ENCODE measurements around the gene MXRA7. TPM values are rescaled to one million over a fixed set of nuclear protein-coding genes. Genes with fewer than 3 reads are reported as not detected.

Gene MXRA7
- total RNA-seq, 2 donors from 2014 or later, result 241 to 341 TPM

- Histone ChIP-seq H3K27ac (peak overlapping the region; percentile 93 to 95), H3K27me3 (replicated peaks; ENCODE audit: insufficient read depth) (no peaks in the 10 kb centered on the region), H3K4me1 (ENCODE audit: control insufficient read depth in 1 of 2, low read depth in 2 of 2) (peaks cover 28 to 54% of the 10 kb centered on the region in 2 donors), H3K9me3 (no peaks in the 10 kb centered on the region), H3K36me3 (peaks cover 22% of the 10 kb centered on the region), H3K4me3 (peak overlapping the region; percentile 56)
- ATAC-seq (ENCODE audit: insufficient number of reproducible peaks, low FRiP score, low read depth) (peak; percentile 10), DNase-seq (ENCODE audit: low spot score) (no peak)
- no peak for TF ChIP-seq CTCF (IDR thresholded peaks at IDR 0.05)
These were observed 22.6 kb downstream of the MXRA7 start for GRCh38 chr17:76688165-76688622.

- ATAC-seq (ENCODE audit: insufficient number of reproducible peaks, low FRiP score, low read depth) (no peak), DNase-seq (ENCODE audit: low spot score) (no peak)
- Histone ChIP-seq H3K36me3 (peaks cover 28% of the 10 kb centered on the region), H3K27ac (peak overlapping the region; percentile 93 to 95), H3K27me3 (replicated peaks; ENCODE audit: insufficient read depth) (no peaks in the 10 kb centered on the region), H3K4me1 (ENCODE audit: control insufficient read depth in 1 of 2, low read depth in 2 of 2) (peaks cover 28 to 48% of the 10 kb centered on the region in 2 donors), H3K9me3 (no peaks in the 10 kb centered on the region), H3K4me3 (peak overlapping the region; percentile 56)
- no peak for TF ChIP-seq CTCF (IDR thresholded peaks at IDR 0.05)
These were observed 23.2 kb downstream of the MXRA7 start for GRCh38 chr17:76687298-76688164.

- TF ChIP-seq CTCF (IDR thresholded peaks at IDR 0.05), result no peak
- Histone ChIP-seq H3K4me1 (ENCODE audit: control insufficient read depth in 1 of 2, low read depth in 2 of 2) (peaks cover 28 to 48% of the 10 kb centered on the region in 2 donors), H3K36me3 (peaks cover 30% of the 10 kb centered on the region), H3K27me3 (replicated peaks; ENCODE audit: insufficient read depth) (no peaks in the 10 kb centered on the region), H3K9me3 (no peaks in the 10 kb centered on the region), H3K27ac (peak overlapping the region; percentile 93 to 95), H3K4me3 (peak overlapping the region; percentile 56)
- no peak for DNase-seq (ENCODE audit: low spot score)
- no peak for ATAC-seq (ENCODE audit: insufficient number of reproducible peaks, low FRiP score, low read depth)
These were observed 24.0 kb downstream of the MXRA7 start for GRCh38 chr17:76686538-76687297.

- TF ChIP-seq CTCF (IDR thresholded peaks at IDR 0.05), result no peak
- DNase-seq (ENCODE audit: low spot score), result no peak
- Histone ChIP-seq H3K9me3 (no peaks in the 10 kb centered on the region), H3K27me3 (replicated peaks; ENCODE audit: insufficient read depth) (no peaks in the 10 kb centered on the region), H3K27ac (peak overlapping the region; percentile 93 to 95), H3K4me3 (no peak overlapping the region), H3K36me3 (peaks cover 30% of the 10 kb centered on the region), H3K4me1 (ENCODE audit: control insufficient read depth in 1 of 2, low read depth in 2 of 2) (peaks cover 28 to 46% of the 10 kb centered on the region in 2 donors)
- ATAC-seq (ENCODE audit: insufficient number of reproducible peaks, low FRiP score, low read depth), result no peak
These were observed 24.9 kb downstream of the MXRA7 start for GRCh38 chr17:76685846-76686245.

- no peaks in the 10 kb centered on the region for H3K27me3 ChIP-seq (replicated peaks; ENCODE audit: insufficient read depth)
- no peaks in the 10 kb centered on the region for H3K9me3 ChIP-seq
- no peak overlapping the region for H3K4me3 ChIP-seq
- H3K4me1 ChIP-seq (ENCODE audit: control insufficient read depth in 1 of 2, low read depth in 2 of 2), result peaks cover 28 to 46% of the 10 kb centered on the region in 2 donors
- TF ChIP-seq CTCF (IDR thresholded peaks at IDR 0.05), result no peak
- peak overlapping the region in 1 of 2 donors; percentile 93 for H3K27ac ChIP-seq
- DNase-seq (ENCODE audit: low spot score) (no peak), ATAC-seq (ENCODE audit: insufficient number of reproducible peaks, low FRiP score, low read depth) (no peak)
- peaks cover 35% of the 10 kb centered on the region for H3K36me3 ChIP-seq
These were observed 25.4 kb downstream of the MXRA7 start for GRCh38 chr17:76685366-76685765.

All from thoracic aorta (tissue), 2 donors.